ENCODE measurements around the gene HDAC9.

HDAC9 gene

DNA sequence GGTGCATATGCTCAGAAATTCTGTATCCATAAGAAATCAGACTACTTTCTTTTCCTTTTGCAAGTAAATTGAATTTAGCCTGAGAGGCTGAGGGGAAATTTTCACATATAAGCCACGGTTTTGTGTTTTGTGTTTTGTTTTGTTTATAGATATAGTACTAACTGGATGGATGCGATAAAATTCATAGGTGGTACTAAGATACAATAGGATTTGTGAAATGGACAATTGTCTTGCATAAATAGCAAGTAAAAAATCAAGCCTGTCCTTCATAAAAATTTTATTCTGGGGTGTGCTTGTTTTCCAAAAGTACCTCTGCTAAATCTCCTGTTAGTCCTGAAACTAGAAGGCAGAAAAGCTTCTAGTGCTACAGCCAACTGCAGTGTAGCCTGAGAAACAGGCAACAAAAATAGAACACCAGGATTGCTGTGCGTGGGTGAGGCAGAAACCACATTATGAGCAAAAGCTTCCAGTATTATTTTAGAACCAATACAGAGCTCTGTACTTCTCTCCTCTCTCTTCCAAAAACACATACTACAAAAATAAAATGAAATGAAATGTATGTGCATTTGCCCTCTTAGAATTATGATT lies 634 bp upstream of the HDAC9 start:
- peak in 1 of 2 donors; percentile 25 for ATAC-seq

GRCh38 chr7:18496341-18496700 lies 772 bp downstream of the HDAC9 start:
- no peak for ATAC-seq

DNA sequence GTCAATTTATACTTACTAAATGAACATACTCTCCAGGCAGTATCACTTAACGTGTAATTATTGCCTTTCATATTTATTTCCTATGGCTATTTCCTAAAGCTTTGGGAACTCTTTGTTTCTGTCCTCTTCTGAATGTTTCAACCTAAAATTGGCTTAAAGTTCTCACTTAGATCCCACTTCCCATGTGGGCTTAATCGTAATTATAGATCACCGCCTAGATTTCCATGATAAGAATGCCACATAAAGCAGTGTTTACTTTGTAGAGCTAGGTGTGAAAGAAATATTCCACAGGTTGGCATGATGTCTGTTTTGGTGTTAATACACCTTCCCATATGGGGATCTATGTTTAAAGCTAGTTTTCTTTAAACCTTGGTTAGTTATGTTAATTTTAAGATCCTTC lies 1.5 kb downstream of the HDAC9 start:
- no peak for ATAC-seq

- ATAC-seq, result no peak
Measured at GRCh38 chr7:18497800-18498199, 2.3 kb downstream of the HDAC9 start.

- no peak for ATAC-seq
Measured at GRCh38 chr7:18498341-18498740, 2.8 kb downstream of the HDAC9 start.

- ATAC-seq, result no peak
Measured at GRCh38 chr7:18499407-18500177, 4.0 kb downstream of the HDAC9 start.

DNA sequence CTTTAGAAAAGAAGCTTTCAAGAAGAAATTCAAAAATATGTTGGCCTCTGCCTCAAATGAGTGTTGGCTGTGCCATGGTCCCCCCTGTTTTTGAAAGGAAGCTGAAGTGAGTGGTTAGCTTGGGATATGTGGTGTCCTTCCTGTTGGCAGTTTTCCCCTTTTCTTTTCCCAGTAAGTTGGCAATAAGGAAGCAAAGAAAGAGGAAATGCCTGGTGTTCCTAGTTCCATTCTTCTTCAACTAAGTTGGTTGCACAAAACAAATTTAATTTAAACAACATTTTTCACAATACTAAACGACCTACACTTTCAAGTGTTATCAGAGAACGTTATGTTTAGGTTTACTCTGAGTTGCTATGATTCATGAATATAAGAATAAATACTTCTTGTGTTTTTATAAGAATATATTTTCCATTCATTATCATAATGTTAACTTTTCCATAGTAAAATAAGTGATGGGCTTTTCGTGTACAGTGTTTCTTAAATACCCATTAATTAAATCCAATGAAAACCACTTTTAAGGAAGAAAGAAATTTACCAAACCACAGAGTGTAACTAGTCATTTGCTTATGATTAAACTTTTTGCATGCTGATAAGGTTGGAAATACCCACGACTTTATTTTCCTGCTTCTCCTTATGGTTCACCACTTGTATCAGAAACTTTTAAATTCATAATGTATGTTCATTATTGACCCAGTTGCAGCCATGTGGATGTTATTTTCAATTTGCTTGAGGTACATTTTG lies 7.7 kb downstream of the HDAC9 start:
- ATAC-seq, result peak in 1 of 2 donors; percentile 34

DNA sequence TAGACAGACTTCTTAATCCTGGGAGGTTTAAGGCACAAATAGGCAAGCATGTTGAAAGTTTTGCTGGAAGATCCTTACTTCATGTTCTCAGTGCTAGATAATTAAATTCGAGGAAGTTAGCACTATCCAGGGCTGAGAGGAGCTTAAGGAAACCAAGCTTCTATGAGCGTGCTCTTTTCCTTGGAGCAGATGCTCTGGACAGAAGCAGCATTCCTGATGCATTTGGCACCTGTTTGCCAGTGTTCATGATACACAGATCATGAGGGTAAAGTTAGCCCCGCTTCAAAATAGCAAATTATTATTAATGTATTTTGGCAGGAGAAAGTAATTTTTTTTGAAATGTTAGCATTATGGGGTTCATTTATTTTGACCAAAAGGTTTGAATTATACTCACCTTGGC lies 9.4 kb downstream of the HDAC9 start:
- ATAC-seq, result no peak

- ATAC-seq, result peak in 1 of 2 donors; percentile 55
Measured at GRCh38 chr7:18505870-18506460, 10.4 kb downstream of the HDAC9 start.

DNA sequence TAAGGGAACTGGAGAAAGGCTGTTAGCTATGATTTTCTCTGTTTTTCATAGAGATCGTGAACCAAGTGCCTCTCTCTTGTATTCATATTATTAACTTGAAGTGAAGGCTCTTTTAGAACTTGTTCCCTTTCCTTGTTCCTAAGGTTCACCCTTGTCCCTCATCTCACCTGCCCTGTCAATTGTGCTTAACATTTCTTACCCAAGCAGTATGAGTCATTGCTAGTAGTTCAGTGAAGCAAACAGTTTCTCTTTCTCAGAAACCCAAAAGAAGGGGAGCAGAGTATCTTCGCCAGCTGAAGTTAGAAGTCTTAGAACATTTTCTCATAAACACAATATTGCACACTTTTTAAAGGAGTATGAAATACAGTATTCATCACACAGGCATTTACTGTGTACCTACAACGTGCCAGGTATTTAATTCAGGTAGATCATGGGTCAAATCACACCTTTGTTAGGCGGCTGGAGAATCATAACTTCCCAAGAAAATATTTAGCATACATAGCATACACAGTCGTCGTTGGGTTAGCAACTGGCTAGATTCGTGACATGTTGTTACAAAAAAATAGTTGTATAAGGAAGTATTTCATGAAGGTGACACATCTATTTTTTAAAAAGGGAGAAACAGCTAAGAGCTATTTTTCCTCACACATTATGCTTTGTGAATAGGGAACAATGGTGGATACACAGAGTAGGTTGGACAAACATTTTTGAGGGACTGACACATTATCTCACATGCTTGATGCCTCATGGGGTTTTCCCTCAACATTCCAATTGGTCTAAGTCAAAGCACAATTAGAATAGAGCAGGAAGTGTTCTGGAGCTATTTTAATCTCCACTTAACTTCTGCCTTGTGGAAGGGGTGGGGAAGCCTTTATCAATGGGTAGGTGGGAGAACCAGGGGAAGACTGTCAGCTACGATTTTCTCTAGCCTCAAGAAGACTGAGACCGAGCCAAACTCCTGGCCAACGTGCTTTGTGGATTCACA lies 13.2 kb downstream of the HDAC9 start:
- peak; percentile 48 to 58 for ATAC-seq

DNA sequence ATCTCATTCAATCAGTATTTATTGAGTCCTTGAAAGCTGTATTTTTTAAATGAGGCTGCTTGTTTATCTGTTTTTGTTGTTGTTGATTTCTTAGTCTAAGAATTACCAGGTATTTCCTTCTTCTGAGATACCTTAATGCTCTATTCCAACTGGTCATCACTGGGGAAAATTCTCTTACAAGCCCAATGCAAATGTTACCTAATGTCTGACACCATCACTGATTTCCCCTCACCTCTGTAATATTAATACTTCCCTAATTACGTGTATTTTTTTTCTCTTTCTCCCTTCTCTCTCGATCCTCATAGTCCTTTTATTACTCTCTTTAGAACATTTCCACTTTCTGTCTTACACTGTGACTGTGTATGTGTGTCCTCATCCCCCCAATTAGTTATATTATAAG lies 13.9 kb downstream of the HDAC9 start:
- peak in 1 of 2 donors; percentile 31 for ATAC-seq

DNA sequence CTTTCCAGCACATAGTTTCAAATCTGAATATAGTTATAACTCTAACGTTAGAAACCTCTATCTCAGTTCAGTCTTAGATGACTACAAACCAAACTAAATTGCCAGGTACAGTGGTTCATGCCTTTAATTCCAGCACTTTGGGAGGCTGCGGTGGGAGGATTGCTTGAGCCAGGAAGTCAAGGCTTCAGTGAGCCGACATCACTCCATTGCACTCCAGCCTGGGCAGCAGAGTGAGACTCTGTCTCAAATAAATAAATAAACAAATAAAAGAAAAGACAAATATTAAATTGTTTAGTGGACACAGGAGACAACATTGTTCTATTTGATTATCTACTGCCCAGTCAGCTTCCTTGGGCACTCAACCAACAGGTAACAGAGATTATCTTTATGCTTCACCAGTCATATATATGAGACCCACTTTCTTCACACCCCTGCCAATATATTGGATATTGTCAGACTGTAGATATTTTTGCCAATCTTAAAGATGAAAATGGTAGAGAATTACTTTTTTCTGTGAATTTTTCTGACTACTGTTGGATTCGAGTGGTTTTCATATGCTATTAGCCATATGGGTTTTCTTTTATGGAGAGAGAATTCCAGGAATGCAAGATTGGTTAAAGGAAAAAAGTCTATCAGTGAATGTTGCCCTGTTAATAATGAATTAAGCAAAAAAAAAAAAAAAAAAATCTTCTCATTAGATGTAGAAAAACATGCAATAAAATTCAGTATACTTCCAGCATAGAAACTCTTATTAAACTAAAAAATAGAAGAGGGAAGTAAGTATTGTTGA lies 16.0 kb downstream of the HDAC9 start:
- ATAC-seq, result no peak

GRCh38 chr7:18513343-18513742 lies 17.8 kb downstream of the HDAC9 start:
- no peak for ATAC-seq

DNA sequence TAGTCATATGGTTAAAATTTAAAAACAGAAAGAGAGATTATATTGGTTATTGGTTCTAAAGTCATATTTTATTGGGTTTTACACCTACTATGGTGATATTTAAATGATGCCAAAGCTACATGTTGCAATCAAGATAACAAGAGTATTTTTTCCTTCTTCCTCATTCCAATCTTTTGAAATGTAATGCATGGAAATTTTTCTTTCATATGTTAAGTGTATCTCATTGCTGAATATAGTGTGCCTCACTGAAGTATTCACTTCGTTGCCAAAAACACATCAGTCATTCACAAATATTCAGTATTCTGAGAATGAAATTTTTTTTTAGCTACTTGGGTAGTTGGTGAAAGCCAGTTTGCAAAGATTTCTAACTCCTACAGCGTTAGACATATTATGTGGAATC lies 19.5 kb downstream of the HDAC9 start:
- ATAC-seq, result no peak

DNA sequence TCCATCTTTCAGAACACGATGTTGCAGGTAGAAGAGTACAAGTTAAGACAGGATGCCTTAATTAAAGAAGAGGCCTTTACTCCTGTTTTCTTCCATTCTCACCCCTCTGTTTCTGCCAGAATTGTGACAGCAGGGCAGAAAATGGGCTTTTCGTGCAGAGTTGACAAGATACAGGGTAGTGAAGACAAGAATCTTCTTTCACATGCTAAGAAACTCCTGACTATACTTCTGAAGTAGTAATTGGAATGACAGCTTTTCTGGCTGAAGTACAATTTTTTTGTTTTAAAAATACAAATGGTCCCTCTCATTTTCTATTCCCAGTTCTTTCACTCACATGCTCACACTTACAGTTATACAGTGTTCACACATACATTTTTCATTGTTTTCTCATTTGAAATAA lies 22.1 kb downstream of the HDAC9 start:
- ATAC-seq, result no peak

DNA sequence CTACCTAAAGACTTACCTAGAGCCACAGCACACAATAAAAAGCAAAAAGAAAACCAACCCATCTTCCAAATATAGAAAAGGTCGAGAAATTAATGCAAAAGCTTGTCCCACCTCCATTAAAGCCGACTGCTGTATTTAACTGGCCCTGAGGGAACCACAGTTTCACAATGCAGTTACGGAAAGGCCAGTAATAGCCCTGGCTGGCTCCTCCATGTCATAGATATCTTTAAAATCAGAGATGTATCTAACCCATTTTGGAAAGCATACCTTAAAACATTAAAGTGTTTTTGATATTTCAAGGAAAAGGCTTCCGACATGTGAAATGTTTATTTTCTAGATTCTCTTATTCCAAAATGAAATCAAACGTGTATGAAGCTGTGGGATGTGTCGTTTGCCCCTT lies 23.0 kb downstream of the HDAC9 start:
- no peak for ATAC-seq

DNA sequence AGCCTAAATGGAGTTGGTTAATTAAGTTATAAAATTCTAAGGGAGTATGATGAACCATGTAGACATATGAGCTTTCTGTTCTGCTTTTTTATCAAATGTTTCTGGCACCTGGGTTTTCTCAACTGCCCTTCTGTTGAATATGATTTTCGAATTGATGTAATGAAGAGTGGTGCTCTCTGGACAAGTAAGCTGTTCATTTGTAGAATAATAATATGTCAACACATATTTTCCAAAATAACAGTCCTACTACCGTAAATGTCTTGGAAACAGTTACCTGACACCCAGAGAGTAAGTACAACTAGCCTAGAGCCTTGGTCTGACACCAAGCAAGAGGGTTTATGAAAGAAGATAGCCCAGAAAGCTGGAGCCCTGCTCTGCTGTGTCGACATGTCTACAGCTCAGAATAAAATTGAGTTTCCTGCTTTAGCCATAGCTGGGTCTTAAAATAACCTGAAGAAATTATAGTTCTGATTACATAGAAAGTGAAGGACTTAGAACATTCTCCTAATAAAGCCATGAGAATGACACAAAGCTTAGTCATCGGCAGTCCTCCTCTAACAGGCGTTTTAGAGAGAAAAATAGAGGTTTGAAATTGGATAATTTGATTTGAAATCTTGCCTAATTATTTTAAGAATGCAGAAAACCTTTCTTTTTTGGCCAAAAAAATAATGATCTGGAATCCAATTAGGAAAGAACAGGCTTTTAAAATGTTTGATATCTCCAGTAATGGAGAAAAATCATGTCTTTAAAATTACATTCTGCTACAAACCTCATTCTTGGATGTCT lies 25.1 kb downstream of the HDAC9 start:
- no peak for ATAC-seq

GRCh38 chr7:18521236-18521589 lies 25.7 kb downstream of the HDAC9 start:
- ATAC-seq, result no peak

- ATAC-seq, result peak; percentile 68 to 78
Measured at GRCh38 chr7:18521945-18522566, 26.5 kb downstream of the HDAC9 start.

DNA sequence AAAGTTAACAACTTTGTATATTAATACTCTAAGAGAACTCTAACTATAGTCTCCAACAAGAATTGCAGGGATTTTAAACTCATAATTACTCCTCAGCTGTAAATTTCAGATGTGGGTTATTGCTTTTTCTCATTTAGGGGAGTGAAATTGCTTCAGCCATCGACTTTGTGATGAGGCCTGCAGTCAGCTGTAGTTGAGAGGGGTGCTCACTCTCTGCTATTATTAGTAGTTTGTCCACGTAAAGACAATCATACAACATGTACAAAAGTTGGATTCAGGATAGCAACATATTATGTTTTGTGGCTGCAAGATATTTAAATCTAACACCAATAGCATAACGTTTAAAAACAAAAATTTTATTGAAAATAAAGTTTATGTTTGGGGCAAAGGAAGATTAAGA lies 28.7 kb downstream of the HDAC9 start:
- ATAC-seq, result no peak
